ENCODE results near the gene ARHGAP25. TPM values are rescaled to one million over a fixed set of nuclear protein-coding genes. Genes with fewer than 3 reads are reported as not detected.

Gene ARHGAP25
- total and polyA plus RNA-seq, 2 experiments from 2014 or later, result 1.9 to 2.0 TPM

- H3K4me3 ChIP-seq, result no peak overlapping the region
- Mint-ChIP-seq H3K27me3 (ENCODE audit: insufficient read depth, low read depth, poor library complexity) (peaks cover 4% of the 10 kb centered on the region), H3K4me3 (no peak overlapping the region), H3K36me3 (ENCODE audit: low read depth) (no peaks in the 10 kb centered on the region), H3K9me3 (no peaks in the 10 kb centered on the region), H3K27ac (no peak overlapping the region), H3K4me1 (peaks cover 15% of the 10 kb centered on the region)
- H4K20me1 ChIP-seq (replicated peaks; ENCODE audit: insufficient read depth), result no peaks in the 10 kb centered on the region
- DNase-seq (ENCODE audit: low spot score), result no peak
- no peaks in the 10 kb centered on the region for H3K27me3 ChIP-seq (ENCODE audit: insufficient read depth)
- H3K79me2 ChIP-seq (replicated peaks; ENCODE audit: insufficient read depth), result no peaks in the 10 kb centered on the region
- H2AFZ ChIP-seq, result no peak overlapping the region
- no peaks in the 10 kb centered on the region for H3K4me1 ChIP-seq (ENCODE audit: insufficient read depth)
- H3K36me3 ChIP-seq (ENCODE audit: insufficient read depth), result no peaks in the 10 kb centered on the region
- no peaks in the 10 kb centered on the region for H3F3A ChIP-seq (replicated peaks; ENCODE audit: low read depth)
- no peak overlapping the region for H3K27ac ChIP-seq (ENCODE audit: low read depth)
- no peak overlapping the region for H3K4me2 ChIP-seq
- ATAC-seq, result no peak
- H3K9me2 ChIP-seq (ENCODE audit: insufficient read depth), result 0 out of 2 replicates have a peak, but pooled peaks cover 5% of the 10 kb centered on the region
- TF ChIP-seq STAT1 (IDR thresholded peaks at IDR 0.05; ENCODE audit: unreplicated experiment) (no peak), ZNF331 (CRISPR knock-in tag; IDR thresholded peaks at IDR 0.05; ENCODE audit: low read depth) (no peak), NANOG (IDR thresholded peaks at IDR 0.05; ENCODE audit: borderline replicate concordance) (no peak), POLR2AphosphoS5 (IDR thresholded peaks at IDR 0.05; ENCODE audit: low read depth) (no peak), ZNF462 (CRISPR knock-in tag; IDR thresholded peaks at IDR 0.05) (no peak), ZNF114 (CRISPR knock-in tag; IDR thresholded peaks at IDR 0.05) (no peak), ETS1 (IDR thresholded peaks at IDR 0.05) (no peak), REST (IDR thresholded peaks at IDR 0.05; ENCODE audit: unreplicated experiment) (no peak), JUNB (IDR thresholded peaks at IDR 0.05; ENCODE audit: unreplicated experiment) (no peak)
- TF ChIP-seq, protein P1, sequence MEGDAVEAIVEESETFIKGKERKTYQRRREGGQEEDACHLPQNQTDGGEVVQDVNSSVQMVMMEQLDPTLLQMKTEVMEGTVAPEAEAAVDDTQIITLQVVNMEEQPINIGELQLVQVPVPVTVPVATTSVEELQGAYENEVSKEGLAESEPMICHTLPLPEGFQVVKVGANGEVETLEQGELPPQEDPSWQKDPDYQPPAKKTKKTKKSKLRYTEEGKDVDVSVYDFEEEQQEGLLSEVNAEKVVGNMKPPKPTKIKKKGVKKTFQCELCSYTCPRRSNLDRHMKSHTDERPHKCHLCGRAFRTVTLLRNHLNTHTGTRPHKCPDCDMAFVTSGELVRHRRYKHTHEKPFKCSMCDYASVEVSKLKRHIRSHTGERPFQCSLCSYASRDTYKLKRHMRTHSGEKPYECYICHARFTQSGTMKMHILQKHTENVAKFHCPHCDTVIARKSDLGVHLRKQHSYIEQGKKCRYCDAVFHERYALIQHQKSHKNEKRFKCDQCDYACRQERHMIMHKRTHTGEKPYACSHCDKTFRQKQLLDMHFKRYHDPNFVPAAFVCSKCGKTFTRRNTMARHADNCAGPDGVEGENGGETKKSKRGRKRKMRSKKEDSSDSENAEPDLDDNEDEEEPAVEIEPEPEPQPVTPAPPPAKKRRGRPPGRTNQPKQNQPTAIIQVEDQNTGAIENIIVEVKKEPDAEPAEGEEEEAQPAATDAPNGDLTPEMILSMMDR (conservative IDR thresholded peaks at IDR 0.05; ENCODE audit: low read depth in 2 of 2), result no peak
Measured at GRCh38 chr2:68733365-68733764, 1.2 kb upstream of the ARHGAP25 start.
